HG03175 (cell line): Measurements from ENCODE around the gene CYSRT1.
"Not testable (repeated sequence)": the region's sequence is repeated elsewhere in the genome, so short reads cannot be mapped to it uniquely, and the experiment has no call there.

Experiments used
- ATAC-seq: cut with Tn5 transposase; IDR thresholded peaks from one replicate; pipeline ENCODE4 v1.9.1; 2021; ENCODE audit warnings: mild to moderate bottlenecking, moderate library complexity; ENCODE audit not compliant: unreplicated experiment

CYSRT1 gene

GRCh38 chr9:137235424-137236237 lies 10.7 kb downstream of the CYSRT1 start:
- no peak for ATAC-seq

- peak; percentile 20 for ATAC-seq
Measured at GRCh38 chr9:137236238-137236935, 11.4 kb downstream of the CYSRT1 start.

GRCh38 chr9:137236936-137237421 lies 12.0 kb downstream of the CYSRT1 start:
- no peak for ATAC-seq

- no peak for ATAC-seq
Measured at GRCh38 chr9:137237759-137238726, 13.1 kb downstream of the CYSRT1 start.

- not testable (repeated sequence) for ATAC-seq
Measured at GRCh38 chr9:137239541-137240200, 14.7 kb downstream of the CYSRT1 start.

GRCh38 chr9:137240318-137240840 lies 15.4 kb downstream of the CYSRT1 start:
- peak; percentile 26 for ATAC-seq

GRCh38 chr9:137240841-137241489 lies 16.0 kb downstream of the CYSRT1 start, which contains the start of gene TUBB4B:
Gene TUBB4B, plus strand, starts transcription at chr9:137241287. Its CDS starts 74 bp downstream, at chr9:137241361.
- peak; percentile 76 for ATAC-seq

GRCh38 chr9:137241490-137242268 lies 16.7 kb downstream of the CYSRT1 start:
- peak; percentile 5 for ATAC-seq

- ATAC-seq, result no peak
Measured at GRCh38 chr9:137242269-137243203, 17.6 kb downstream of the CYSRT1 start.

- ATAC-seq, result not testable (repeated sequence)
Measured at GRCh38 chr9:137243266-137243625, 18.3 kb downstream of the CYSRT1 start.

GRCh38 chr9:137243626-137244485 lies 18.9 kb downstream of the CYSRT1 start:
- no peak for ATAC-seq

- no peak for ATAC-seq
Measured at GRCh38 chr9:137244486-137245449, 19.8 kb downstream of the CYSRT1 start.

GRCh38 chr9:137245450-137246421 lies 20.8 kb downstream of the CYSRT1 start:
- no peak for ATAC-seq

GRCh38 chr9:137247135-137247915 lies 22.4 kb downstream of the CYSRT1 start:
- ATAC-seq, result no peak
